IPS DF 4.7 (cell line): ENCODE data around the gene ASTN2.

ENCODE experiments used
- DNase-seq: peaks from one replicate; pipeline ENCODE4 v3.0.0-alpha.2; 2013; ENCODE audit warnings: low spot score; ENCODE audit errors: extremely low read depth

ASTN2 gene

GRCh38 chr9:117304549-117304948 is 110.3 kb downstream of the ASTN2 start:
- no peak for DNase-seq

GRCh38 chr9:117303643-117304230 is 111.1 kb downstream of the ASTN2 start:
- no peak for DNase-seq

DNA sequence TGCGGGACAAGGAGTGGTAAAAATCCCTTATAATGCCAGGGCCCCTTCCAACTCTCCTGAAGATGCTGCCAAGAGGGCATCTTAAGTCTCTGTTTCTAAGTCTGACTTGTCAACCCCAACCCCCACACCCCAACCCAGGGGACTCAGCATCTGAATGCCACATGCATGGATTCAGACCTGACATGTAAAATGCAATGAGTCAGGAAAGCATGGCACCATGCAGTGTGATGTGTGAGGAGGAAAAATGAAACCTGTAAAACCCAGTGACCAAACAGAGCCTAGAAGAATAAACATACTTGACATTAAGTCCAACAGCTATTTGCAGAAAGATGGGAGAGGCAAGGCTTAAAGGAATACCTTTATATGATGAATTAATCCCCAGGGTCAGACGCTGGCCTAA is 112.4 kb downstream of the ASTN2 start:
- DNase-seq, result no peak

GRCh38 chr9:117300371-117301110 is 114.3 kb downstream of the ASTN2 start:
- no peak for DNase-seq

DNA sequence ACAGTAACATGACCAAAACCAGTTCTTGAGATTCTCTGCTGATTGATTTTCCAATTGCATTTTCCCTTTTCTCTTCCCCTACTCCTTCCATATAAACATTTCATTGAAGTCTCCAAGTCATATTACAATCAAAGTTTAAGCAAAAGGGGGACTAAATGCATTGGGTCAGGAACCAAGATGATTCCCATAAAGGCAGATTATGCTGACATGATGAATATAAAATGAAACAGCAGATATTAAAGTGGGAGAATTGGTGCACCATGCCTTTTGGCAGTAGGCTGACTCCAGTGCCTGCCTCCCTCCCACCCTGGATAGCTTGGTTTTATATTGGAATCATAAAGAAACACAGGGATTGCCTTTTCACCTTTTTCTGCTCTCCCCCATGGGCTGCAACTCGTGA is 118.4 kb downstream of the ASTN2 start:
- no peak for DNase-seq

DNA sequence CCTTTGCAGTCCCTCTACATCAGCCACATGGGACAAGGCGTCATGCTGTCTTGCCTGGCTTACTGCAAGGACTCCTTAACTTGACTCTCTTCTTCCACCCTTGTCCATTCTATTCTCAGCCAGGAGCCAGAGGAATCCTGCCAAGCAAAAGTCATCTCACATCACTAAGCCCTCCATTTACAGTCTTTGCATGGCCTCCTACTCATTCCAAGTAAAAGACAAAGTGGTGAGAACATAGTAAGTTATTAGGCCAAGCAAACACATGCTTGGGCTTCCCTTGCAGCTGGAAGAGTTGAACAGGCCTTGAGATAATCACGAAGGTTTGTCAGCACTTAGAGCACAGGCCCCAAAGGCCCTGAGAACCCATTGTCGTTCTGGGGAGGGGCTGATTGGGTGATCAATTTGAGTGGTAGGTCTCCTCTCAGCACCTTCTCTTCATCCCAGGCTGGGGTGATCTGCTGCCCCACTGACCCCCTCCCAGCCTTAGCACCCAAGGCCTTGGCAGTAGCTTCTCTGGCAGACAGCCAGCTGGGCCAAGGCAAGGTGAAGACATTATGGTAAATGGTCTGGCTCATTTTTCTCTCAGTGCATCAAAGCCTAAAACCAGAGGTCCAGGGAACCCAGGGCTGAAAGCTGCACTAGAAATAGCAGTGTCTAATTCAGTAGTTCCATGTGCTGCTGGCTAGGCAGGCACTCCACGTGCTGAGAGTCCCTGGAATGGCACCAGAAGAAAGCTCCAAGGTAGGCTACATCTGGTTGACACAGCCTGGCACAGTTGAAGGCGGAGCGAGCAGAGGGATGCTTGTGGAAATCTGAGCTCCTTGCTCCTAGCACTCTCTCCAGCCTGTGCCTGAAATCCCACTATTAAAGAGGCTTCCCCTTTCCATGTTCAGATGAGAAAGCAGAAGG is 121.4 kb downstream of the ASTN2 start:
- no peak for DNase-seq

GRCh38 chr9:117290856-117291622 is 123.8 kb downstream of the ASTN2 start:
- no peak for DNase-seq

GRCh38 chr9:117290306-117290840 is 124.5 kb downstream of the ASTN2 start:
- no peak for DNase-seq

DNA sequence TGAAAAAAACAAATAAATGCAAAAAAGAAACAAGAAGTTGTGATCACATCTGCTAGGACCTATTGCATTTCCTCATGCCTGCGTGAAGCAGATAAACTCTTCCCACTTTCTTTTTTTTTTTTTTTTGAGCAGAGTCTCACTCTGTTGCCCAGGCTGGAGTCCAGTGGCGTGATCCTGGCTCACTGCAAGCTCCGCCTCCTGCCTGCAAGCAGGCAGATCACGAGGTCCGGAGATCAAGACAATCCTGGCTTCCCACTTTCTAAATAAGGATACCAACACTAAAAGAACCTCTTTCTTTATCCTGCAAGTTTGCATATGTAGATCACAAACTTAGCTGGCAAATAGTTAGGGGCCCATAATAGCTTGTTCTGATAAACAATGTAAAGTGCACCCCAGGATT is 128.6 kb downstream of the ASTN2 start:
- DNase-seq, result no peak

DNA sequence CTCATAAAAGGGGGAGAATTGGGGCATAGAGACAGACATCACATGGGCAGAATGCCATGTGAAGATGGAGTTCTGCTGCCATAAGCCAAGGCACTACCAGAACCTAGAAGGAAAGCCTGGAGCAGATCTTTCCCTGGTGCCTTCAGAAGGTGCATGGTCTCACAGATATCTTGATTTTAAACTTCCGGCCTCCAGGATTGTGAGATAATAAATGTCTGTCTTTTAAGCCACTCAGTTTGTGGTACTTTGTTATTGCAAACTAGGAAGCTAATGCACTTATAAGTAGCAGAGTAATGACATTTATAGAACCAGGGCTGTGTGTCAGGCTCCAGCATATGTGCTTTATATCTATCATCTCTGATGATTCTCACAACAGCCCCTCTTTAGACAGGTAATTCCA is 130.4 kb downstream of the ASTN2 start:
- no peak for DNase-seq

DNA sequence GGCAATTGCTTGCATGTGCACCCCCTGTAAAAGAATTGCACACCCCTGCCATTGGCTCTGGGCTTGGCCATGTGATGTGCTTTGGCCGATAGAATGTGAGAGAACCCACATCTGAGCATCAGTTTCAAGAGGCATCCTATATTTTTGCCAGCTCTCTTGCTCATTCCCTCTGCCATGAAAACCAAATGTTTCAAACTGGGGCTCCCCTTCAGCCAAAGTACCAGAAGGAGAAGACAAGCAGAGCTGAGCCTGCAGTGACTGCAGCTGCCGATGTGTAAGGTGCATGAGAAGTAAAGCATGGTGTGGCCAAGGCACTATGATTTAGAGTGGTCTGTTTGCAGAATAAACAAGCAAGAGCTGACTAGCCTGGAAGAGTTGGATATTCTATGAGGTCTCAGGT is 132.3 kb downstream of the ASTN2 start:
- DNase-seq, result no peak

- no peak for DNase-seq
Measured at GRCh38 chr9:117278471-117279035, 136.3 kb downstream of the ASTN2 start.

- DNase-seq, result no peak
Measured at GRCh38 chr9:117278020-117278419, 136.8 kb downstream of the ASTN2 start.

DNA sequence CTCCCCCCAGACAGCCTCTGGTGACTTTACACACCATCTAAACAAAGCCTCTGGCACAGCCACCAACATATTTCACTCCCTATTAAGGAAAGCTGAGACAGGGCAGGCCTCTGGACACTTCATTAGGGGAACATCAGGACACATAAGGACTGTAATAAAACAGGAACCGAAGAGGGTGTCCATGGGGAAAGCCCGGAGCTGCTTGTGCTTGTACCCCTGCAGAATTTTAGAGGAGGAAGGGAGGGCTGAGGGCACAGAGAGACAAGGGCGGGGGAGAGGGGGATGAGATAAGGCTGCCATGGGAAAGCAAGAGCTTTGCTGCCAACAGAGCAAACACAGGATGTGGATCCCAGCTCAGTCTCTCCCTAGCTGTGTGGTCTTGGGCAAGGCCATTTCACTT is 138.4 kb downstream of the ASTN2 start:
- no peak for DNase-seq

GRCh38 chr9:117273612-117274011 is 141.2 kb downstream of the ASTN2 start:
- no peak for DNase-seq

DNA sequence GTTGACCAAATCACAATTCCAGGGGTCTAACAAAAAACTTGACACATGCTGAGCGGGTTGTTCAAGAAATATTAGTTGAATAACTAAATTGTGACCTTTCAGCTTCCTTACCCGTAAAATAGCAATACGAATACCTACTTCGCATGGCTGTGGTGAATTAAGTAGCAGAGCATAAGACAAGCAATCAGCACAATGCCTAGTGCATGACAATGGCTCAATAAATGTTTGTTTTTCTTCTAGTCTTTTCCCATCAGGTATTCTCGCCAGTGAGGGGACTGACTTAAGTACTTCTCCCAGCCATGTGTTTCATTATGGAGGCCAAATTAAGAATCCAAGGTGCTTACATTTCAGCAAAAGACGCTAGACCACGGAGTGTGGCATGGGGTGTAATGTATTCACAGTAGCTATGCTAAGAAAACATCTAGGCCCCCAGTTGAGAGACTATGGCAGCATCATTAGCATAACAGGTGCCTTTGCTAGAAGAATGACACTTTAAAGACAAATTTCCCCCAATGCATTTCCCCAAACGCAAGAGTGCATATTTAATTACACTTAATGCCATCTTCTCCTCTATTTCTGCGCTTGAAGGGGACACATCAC is 145.9 kb downstream of the ASTN2 start:
- no peak for DNase-seq

GRCh38 chr9:117266855-117267497 is 147.9 kb downstream of the ASTN2 start:
- DNase-seq, result no peak

GRCh38 chr9:117265253-117265652 is 149.6 kb downstream of the ASTN2 start:
- no peak for DNase-seq

DNA sequence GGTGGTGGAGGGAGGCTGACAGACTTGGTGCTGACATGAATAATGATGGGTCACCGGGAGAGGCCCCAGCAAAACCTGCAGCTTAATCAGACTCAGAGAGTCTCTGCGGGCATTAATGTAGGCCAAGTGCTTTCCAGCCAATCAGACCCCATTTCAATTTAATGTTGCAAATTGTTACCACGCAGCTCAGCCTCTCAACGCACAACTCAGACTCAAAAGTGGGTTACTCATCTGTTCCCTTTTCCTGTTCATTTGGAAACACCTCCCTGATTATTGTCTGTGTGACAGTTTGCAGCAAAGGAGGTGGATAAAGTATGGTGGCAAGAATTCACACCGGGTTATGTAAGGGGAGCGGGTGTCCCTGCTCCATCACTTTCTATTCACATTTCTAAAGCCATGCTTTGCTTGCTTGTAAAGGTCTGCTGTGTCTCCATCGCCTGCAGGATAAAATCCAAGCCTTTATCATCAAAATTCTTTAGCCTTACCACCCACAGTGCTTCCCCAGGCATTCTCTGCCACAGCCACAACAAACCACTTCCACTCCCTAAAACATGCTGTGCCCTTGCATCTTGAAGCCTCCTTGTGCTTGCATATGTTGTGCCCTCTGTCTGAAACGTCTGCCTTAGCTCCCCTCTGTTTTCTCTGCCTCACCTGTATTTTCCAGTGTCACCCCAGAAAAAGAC is 156.5 kb downstream of the ASTN2 start:
- DNase-seq, result no peak
